Dermis blood vessel endothelial cell (primary cell): ENCODE results near the gene IFFO2. TPM values are rescaled to one million over a fixed set of nuclear protein-coding genes. Genes with fewer than 3 reads are reported as not detected.

Experiments
- DNase-seq: peaks from one replicate; pipeline ENCODE4 v3.0.0; 2010
- total RNA-seq: library from RNA; depleted of rRNA; stranded (reverse); fragments of >200 nt; gene quantifications from 2 replicates; pipeline ENCODE4 v1.2.3, GENCODE V29; 2014

Gene IFFO2
- total RNA-seq, 1 donor from 2014 or later, result 12.6 TPM

- DNase-seq, result no peak
Measured at GRCh38 chr1:18890706-18891425, 65.6 kb downstream of the IFFO2 start.

GRCh38 chr1:18886003-18886335, 70.5 kb downstream of the IFFO2 start:
- DNase-seq, result no peak

- no peak for DNase-seq
Measured at GRCh38 chr1:18885311-18886002, 71.0 kb downstream of the IFFO2 start.

GRCh38 chr1:18884727-18885126, 71.7 kb downstream of the IFFO2 start:
- no peak for DNase-seq

- no peak for DNase-seq
Measured at GRCh38 chr1:18884419-18884717, 72.1 kb downstream of the IFFO2 start.

GRCh38 chr1:18883636-18884418, 72.6 kb downstream of the IFFO2 start:
- peak; percentile 89 for DNase-seq

- no peak for DNase-seq
Measured at GRCh38 chr1:18883079-18883478, 73.4 kb downstream of the IFFO2 start.

GRCh38 chr1:18882486-18882885, 74.0 kb downstream of the IFFO2 start:
- DNase-seq, result no peak

- no peak for DNase-seq
Measured at GRCh38 chr1:18881642-18882431, 74.6 kb downstream of the IFFO2 start.

GRCh38 chr1:18881164-18881563, 75.3 kb downstream of the IFFO2 start:
- DNase-seq, result no peak

GRCh38 chr1:18880585-18880984, 75.9 kb downstream of the IFFO2 start:
- DNase-seq, result no peak

GRCh38 chr1:18879791-18880309, 76.6 kb downstream of the IFFO2 start:
- no peak for DNase-seq

GRCh38 chr1:18879215-18879790, 77.2 kb downstream of the IFFO2 start:
- no peak for DNase-seq

GRCh38 chr1:18878538-18879214, 77.8 kb downstream of the IFFO2 start:
- no peak for DNase-seq

- DNase-seq, result no peak
Measured at GRCh38 chr1:18877282-18877681, 79.2 kb downstream of the IFFO2 start.

- no peak for DNase-seq
Measured at GRCh38 chr1:18876210-18876609, 80.3 kb downstream of the IFFO2 start.

- no peak for DNase-seq
Measured at GRCh38 chr1:18875796-18876128, 80.7 kb downstream of the IFFO2 start.

GRCh38 chr1:18875107-18875795, 81.2 kb downstream of the IFFO2 start:
- DNase-seq, result peak; percentile 93

GRCh38 chr1:18874600-18874999, 81.9 kb downstream of the IFFO2 start:
- no peak for DNase-seq

- no peak for DNase-seq
Measured at GRCh38 chr1:18874036-18874435, 82.4 kb downstream of the IFFO2 start.

- DNase-seq, result no peak
Measured at GRCh38 chr1:18872071-18872611, 84.3 kb downstream of the IFFO2 start.
